ENCODE results near the gene DDX25.
A peak's percentile ranks its signal among the peaks of the same experiment; 100 is the strongest.
"Not testable (repeated sequence)": the region's sequence is repeated elsewhere in the genome, so short reads cannot be mapped to it uniquely, and the experiment has no call there.

DDX25 gene

DNA sequence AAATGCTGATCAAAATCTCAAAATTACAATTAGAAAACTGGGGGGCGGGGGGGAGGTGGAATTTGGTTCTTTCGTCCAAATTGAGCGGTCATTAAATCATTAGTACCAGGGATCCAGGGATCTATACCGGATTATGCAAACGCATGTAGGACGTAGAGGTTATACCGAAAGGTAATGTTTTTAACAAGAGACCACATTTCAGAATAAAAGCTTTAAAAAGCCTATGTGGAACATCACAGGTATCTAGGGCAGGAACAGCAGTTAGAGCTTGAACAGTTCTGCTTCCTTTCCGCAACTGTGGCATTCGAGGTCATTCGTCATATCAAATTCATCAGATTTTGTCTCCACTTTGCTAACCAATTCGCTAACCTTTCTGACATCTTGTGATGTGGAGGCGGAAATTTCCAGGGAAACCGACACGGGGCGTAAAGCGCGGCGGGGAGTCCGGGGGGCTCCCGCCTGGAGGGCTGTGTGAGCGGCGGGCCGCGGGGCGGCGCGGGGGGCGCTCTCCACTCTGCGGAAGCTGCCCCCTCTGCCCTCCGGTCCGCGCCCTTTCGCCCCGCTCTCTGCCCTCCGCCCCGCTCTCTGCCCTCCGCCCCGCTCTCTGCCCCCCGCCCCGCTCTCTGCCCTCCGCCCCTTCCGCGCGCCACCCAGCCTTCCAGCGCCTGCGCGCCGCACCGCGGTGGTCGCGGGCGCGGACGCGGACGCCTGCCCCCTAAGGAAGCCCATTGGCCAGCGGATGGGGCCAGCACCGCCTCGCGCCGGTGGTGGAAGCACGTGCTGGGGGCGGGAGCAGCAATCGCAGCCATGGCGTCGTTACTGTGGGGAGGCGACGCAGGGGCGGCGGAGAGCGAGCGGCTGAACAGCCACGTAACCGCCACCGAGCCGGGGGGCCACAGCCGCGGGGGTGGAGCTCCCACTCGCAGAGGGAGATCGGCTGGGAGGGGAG, at the start of gene DDX25:
Gene DDX25, plus strand, starts transcription at position 798 of the 949 bp plus-strand sequence. Its CDS starts 10 bp downstream, at position 808.
- DNase-seq: peak; percentile 13

GRCh38 chr11:125857670-125858069, 46.6 kb upstream of the DDX25 start:
- not testable (repeated sequence) for DNase-seq

GRCh38 chr11:125862786-125863185, 41.5 kb upstream of the DDX25 start:
- not testable (repeated sequence) for DNase-seq

- DNase-seq: not testable (repeated sequence)
These were observed 39.0 kb upstream of the DDX25 start for GRCh38 chr11:125865354-125865753.

DNA sequence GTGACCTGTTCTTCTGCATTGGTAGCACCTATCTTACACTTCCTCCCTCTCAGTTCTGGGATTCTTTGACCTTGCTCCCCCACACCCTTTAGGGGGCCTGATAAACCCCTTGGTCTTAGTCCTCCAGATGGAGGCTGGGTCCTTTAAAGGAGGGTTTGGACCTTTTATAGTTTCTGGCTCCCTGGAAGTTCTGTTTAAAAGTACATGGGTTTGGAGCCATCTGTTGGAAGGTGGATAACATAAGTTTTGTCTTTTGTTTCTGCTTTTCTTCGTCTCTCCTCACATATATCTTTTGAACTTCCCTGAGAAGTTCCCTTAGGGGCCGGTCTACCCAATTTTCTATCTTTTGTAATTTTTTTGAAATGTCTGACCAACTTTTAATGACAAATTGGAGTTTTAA, 34.8 kb upstream of the DDX25 start:
- DNase-seq: no peak

DNA sequence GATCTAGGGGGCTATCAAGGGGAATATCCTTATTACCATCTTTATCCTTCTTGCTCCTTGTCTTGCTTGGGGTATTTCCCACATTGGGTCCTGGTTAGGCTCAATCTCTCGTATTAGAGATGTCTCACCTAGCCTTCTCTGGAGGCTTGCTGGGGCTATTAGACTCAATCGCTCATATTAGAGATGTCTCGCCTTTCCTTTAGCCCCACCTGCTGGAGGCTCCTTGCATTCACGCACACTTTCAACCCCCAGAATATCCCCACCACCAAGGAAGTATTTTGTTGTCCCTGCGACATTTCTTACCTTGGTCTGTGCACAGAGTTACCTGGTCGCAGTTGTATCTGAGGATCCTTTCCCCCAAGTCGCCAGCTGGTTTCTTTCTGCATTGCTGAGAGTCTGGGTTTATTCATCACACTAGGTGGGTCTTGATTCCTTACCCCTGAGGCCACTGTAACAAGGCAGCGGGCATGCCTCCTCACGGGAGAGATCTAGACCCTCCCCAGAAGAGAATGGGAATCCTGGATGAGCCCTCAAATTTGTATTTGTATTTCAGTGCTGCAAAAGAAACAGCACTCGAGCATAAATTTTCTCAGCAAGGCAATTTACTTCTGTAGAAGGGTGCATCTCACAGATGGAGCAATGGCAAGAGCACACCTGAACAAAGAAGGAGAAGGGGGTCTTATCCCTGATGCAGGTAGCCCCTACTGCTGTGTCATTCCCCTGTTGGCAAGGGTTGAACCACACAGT, 32.7 kb upstream of the DDX25 start:
- peak; percentile 27 for DNase-seq

DNA sequence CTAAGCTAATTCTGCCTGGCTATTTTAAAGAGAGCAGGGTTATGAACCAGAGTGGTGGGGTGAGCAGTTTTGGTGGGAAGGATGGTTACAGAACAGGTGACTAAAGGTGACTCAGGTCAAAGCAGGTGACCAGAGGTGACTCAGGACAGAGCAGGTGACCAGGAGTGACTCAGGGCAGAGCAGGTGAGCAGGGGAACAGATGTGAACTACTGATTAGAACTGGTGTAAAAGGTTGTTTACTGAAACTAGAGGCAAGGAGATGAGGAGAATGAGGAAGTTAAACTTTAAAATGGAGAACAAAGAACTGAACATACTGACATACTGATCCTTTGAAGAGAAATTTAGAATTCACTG, 32.2 kb upstream of the DDX25 start:
- no peak for DNase-seq

GRCh38 chr11:125873881-125874555, 30.3 kb upstream of the DDX25 start:
- no peak for DNase-seq

DNA sequence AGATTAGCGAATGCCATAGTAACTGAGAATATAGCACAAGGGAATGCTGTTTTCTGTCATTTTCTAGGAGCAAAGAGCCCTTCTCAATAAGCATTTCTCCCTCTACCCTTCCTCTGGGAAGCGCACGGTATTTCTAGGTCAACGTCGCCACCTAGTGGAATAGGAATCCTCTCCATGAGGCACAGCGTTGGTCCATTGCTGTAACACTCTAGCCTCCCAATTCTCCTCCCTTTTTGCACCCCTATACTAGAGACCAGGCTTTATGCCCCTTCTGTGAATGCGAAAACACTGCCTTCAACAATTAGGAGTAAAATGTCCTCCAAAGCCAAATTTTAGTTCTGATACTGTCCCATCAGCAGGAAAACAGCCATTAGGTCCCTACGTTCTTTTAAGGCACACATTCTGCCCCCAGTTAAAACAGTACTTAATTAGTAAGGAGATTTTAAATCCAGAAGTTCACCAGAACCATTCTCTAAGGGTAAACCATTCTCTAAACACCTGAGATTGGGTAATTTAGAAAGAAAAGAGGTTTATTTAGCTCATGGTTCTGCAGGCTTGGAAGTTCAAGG, 29.7 kb upstream of the DDX25 start:
- DNase-seq: peak; percentile 49

DNA sequence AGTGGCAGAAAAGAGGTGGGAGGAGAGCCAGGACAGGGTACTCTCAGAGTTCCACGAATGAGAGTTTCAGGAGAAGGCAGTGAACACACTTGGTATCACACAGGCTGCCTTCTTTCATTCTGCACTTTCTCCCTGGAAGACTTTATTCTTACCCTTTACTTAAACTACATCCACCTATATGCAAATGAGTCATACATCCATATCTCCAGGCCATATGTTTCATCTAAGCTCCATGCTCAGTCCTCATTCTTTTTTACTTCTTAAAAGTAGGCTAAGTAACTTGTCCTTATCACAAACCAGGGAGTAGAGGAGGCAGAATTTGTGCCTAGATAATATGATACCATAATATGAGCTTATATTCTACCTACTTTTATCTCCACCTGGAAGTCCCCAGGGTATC, 23.0 kb upstream of the DDX25 start:
- no peak for DNase-seq

DNA sequence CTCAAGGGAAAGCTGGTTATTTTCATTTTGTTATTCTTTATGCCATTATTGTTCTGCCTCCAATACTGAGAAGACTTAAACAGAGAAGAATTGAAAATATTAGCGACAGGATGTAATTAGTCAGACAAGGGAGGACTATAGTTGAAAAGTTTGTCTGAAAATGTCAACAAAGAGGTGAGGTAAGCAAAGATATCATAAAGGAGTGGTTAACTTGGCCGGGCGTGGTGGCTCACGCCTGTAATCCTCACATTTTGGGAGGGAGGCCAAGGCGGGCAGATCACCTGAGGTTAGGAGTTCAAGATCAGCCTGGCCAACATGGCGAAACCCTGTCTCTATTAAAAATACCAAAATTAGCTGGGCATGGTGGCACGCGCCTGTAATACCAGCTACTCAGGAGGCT, 20.9 kb upstream of the DDX25 start:
- DNase-seq: no peak

DNA sequence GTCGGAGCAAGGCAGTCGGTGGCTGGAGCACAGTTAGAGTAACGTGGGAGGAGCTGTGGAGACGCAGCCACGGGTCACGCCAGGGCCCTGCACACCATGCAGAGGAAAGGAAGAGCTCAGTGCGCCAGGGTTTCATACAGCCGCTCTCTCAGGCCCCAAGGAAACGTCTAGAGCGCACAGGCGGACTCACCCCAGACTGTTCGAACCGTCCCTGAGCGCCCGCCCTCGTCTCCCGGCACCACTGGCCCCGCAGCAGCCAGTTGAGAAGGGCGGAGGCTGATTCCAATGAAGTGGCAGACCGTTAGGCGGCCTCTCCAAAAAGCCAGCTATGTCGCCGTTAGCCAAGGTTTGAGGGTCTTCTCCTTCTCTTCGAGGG, 17.3 kb upstream of the DDX25 start:
- DNase-seq: no peak

DNA sequence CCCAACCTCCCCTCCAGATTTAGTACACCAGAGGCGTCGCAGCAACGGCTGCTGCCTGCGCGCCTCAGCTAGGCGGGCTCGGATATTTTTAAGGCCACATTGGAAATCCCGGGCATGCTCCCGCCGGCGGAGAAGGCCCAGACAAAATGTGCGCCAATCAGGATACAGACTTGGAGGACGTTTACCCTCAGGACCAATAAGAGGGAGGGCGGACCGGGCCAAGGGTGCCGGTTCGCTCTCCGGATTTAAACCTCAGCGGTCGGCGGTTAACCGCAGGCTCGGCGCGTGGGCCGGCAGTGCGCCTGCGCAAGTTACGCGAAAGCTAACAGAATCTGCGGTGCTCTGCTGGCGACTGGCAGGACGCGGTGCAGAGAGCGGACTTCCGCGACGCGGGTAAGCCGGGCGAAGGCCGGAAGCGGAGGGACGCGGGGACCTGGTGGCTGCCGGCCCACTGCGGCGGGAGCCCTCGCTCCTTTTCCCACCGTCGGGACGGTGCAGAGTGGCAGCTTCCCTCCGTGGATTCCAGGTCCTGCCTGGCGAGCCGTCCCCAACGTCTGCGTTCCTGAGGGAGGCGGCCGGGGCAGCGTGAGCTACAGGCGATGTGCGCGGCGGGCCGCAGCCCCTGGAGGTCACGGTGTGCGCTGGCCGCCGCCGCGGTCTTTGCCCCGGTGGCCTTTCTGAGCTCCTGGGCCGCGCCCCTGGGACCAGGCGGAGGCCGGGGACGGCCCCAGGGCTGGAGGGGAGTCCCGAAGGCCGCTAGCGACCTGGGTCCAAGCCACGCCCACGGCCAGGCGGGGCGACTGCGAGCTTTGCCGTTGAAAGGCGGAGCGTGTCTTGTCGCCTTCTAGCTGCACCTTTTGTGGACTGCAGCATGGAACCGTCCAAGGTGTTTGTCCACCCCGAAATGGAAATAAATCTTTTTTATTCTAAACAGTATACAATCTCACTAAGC, 16.7 kb upstream of the DDX25 start, which contains the start of gene HYLS1:
Gene HYLS1, plus strand, starts transcription at position 296 of the 952 bp plus-strand sequence. CDS start 11,701 bp downstream, outside the sequence.
- peak; percentile 96 for DNase-seq

DNA sequence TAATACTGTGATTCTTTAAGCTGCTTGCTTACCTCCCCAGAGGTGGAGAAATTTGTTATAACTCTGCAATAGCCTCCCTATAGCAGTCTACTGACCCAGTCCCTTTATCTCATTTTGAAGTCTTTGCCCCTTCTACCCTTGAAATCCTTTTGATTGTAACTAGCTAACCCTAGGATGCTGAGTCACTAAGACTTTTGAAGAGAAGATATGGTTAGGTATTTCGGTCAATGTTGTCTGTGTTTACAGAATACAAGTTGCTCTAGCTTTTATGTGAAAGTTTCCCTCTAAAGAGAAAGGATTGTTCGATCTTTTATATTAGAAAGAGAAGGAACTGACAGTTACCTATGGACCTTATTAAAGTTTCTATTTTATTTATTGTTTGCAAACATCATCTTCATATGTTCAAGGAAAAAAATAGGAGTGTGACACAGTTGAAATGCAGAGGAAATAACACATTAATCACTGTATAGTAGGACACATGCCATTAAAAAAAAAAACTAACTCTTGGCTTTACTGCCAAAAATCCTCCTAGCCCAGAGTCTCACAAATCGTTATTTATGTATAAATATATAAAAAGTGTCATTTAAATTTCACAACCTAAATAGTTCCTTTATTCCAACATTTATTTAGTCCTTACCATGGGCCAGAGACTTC, 13.7 kb upstream of the DDX25 start:
- DNase-seq: no peak

DNA sequence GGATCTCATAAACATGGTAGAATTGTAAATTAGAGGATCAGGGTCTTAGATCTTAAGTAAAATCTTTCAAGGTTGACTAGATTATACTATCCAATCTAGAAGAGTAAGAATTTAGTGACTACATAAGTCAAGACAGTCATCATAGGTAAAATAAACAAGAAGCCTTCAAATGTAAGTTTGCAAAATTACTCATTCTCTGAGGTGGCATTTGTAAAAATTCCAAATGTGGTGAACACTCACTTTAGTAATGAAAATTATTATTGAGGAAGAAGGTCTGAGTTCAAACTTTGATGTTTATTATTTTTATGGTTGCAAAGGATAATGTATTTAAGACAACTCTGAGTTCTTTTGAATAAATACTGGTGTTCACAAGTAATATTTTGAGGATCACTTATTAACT, 12.2 kb upstream of the DDX25 start:
- DNase-seq: no peak

DNA sequence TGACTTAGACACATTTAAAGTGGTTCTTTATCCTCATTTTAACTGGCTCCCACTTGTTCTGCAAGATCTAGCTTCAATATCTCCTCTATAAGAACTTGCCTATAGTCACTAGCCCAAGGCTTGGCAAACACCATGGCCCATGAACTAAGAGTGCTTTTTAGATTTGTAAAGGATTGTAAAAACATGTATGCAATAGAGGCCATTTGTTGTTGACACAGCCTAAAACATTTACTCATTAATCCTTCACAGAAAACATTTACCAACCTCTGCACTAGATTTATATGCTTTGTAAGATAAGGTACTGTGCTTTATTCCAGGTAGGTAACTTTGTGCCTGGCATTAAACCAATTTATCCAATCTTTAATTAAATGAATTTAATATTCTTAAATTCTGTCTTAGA, 11.3 kb upstream of the DDX25 start:
- no peak for DNase-seq

GRCh38 chr11:125901872-125902271, 2.4 kb upstream of the DDX25 start:
- no peak for DNase-seq

GRCh38 chr11:125902277-125902926, 1.9 kb upstream of the DDX25 start:
- DNase-seq: no peak

- peak; percentile 88 for DNase-seq
These were observed 1.2 kb upstream of the DDX25 start, which contains the start of gene PUS3 for GRCh38 chr11:125902927-125903710. Gene PUS3 (minus strand): TSS chr11:125903206. CDS start chr11:125896284, 6,922 bp downstream.

- DNase-seq: no peak
These were observed 370 bp downstream of the DDX25 start for GRCh38 chr11:125904678-125905077.
